H1 (cell line): ENCODE results near the gene CXCL11. TPM values are rescaled to one million over a fixed set of nuclear protein-coding genes. Genes with fewer than 3 reads are reported as not detected.
"Not testable (repeated sequence)": the region's sequence is repeated elsewhere in the genome, so short reads cannot be mapped to it uniquely, and the experiment has no call there.

Experiments
- CTCF ChIA-PET: fragments of 300-600 bp; sonication (Branson Sonifier 250); formaldehyde crosslinking; loops from one replicate; lab custom pipeline; 2021; ENCODE audit not compliant: partially characterized antibody; lab: Charles Lee
- POLR2A ChIA-PET: fragments of 300-600 bp; sonication (Branson Sonifier 250); formaldehyde crosslinking; loops from one replicate; lab custom pipeline; 2021; ENCODE audit warnings: inconsistent platforms; ENCODE audit not compliant: partially characterized antibody; lab: Charles Lee
- DNase-seq, 2 experiments: peaks; one replicate each; pipeline versions ENCODE4 v3.0.0 to v3.0.0-alpha.2; 2010 to 2022; ENCODE audit warnings: low spot score in 2 of 2, low read depth in 1 of 2, mixed read lengths in 1 of 2
- FAIRE-seq: peaks from 2 replicates; lab custom pipeline; 2011; peaks lifted over from hg19 to GRCh38; lab: Jason Lieb, UNC
- H2AFZ ChIP-seq: 2 replicates; pipeline ENCODE4 v1.8.1; 2012; ENCODE audit warnings: low read length, inconsistent platforms
- H2AK5ac ChIP-seq: 2 replicates; pipeline ENCODE4 v1.6.1; 2013; ENCODE audit warnings: low read depth, low read length
- H2BK120ac ChIP-seq: replicated peaks from 2 replicates; pipeline ENCODE3; 2013; ENCODE audit warnings: low read depth, low read length, inconsistent platforms
- H2BK12ac ChIP-seq: 2 replicates; pipeline ENCODE4 v1.6.1; 2013; ENCODE audit warnings: low read depth, low read length
- H2BK15ac ChIP-seq: 2 replicates; pipeline ENCODE4 v1.6.1; 2013; ENCODE audit warnings: low read length
- H2BK20ac ChIP-seq: 2 replicates; pipeline ENCODE4 v1.6.1; 2013; ENCODE audit warnings: low read length
- H2BK5ac ChIP-seq: 2 replicates; pipeline ENCODE4 v1.6.1; 2013; ENCODE audit warnings: low read depth, low read length
- H3K14ac ChIP-seq: 2 replicates; pipeline ENCODE4 v1.6.1; 2013; ENCODE audit warnings: inconsistent platforms; ENCODE audit not compliant: insufficient read length
- H3K18ac ChIP-seq: 2 replicates; pipeline ENCODE4 v1.6.1; 2013; ENCODE audit warnings: low read length; ENCODE audit errors: extremely low read depth
- H3K23ac ChIP-seq: 2 replicates; pipeline ENCODE4 v1.6.1; 2013; ENCODE audit warnings: inconsistent platforms; ENCODE audit not compliant: insufficient read length
- H3K23me2 ChIP-seq: 2 replicates; pipeline ENCODE4 v1.6.1; 2013; ENCODE audit warnings: low read depth, low read length
- H3K27ac ChIP-seq: 2 replicates; pipeline ENCODE4 v1.6.1; 2011; ENCODE audit warnings: low read depth, low read length, inconsistent platforms
- H3K27me3 ChIP-seq, 4 experiments: replicated peaks in 1 of 4; 1 replicate in 1 of 4; 2 replicates in 3 of 4; pipeline versions ENCODE4 v1.6.1 to v1.8.1; 2011 to 2013; ENCODE audit warnings: low read length in 3 of 4, mild to moderate bottlenecking in 3 of 4, inconsistent platforms in 2 of 4, mixed read lengths in 2 of 4, moderate library complexity in 1 of 4; ENCODE audit not compliant: control insufficient read depth in 3 of 4, insufficient read depth in 3 of 4; ENCODE audit errors: extremely low read depth in 1 of 4
- H3K36me3 ChIP-seq, 4 experiments: 2 replicates each; pipeline versions ENCODE4 v1.6.1 to v1.8.1; 2011 to 2013; ENCODE audit warnings: mild to moderate bottlenecking in 4 of 4, low read length in 3 of 4, moderate library complexity in 2 of 4, control low read depth in 1 of 4, inconsistent platforms in 1 of 4; ENCODE audit not compliant: insufficient read depth in 4 of 4, control insufficient read depth in 2 of 4
- H3K4ac ChIP-seq: replicated peaks from 2 replicates; pipeline ENCODE3; 2013; ENCODE audit warnings: low read length, low read depth, mixed read lengths, inconsistent platforms; ENCODE audit not compliant: insufficient read length
- H3K4me1 ChIP-seq, 4 experiments: replicated peaks in 1 of 4; 1 replicate in 1 of 4; 2 replicates in 3 of 4; pipeline versions ENCODE4 v1.6.1 to v1.8.1; 2011 to 2013; ENCODE audit warnings: low read length in 3 of 4, inconsistent platforms in 2 of 4, mixed read lengths in 1 of 4; ENCODE audit not compliant: insufficient read depth in 4 of 4, control insufficient read depth in 3 of 4
- H3K4me2 ChIP-seq, 2 experiments: 2 replicates each; pipeline versions ENCODE4 v1.6.1 to v1.8.1; 2011 to 2013; ENCODE audit warnings: low read depth in 2 of 2, low read length in 2 of 2, control low read depth in 1 of 2, inconsistent platforms in 1 of 2, mild to moderate bottlenecking in 1 of 2; ENCODE audit not compliant: insufficient read depth in 1 of 2
- H3K4me3 ChIP-seq, 4 experiments: fragments of 200-600, 300-600 bp in 1 of 4; sonication (generic), shearing (Covaris generic), sonication (Bioruptor Twin) in 1 of 4; 2 replicates each; pipeline versions ENCODE4 v1.5.1 to v1.8.1; 2011 to 2016; ENCODE audit warnings: low read length in 4 of 4, low read depth in 3 of 4, control low read depth in 2 of 4, inconsistent platforms in 2 of 4, mild to moderate bottlenecking in 2 of 4, mixed read lengths in 1 of 4, moderate library complexity in 1 of 4; ENCODE audit not compliant: insufficient read depth in 2 of 4; ENCODE audit errors: extremely low read depth in 1 of 4
- H3K56ac ChIP-seq: replicated peaks from 2 replicates; pipeline ENCODE3; 2013; ENCODE audit warnings: low read depth, mild to moderate bottlenecking, mixed read lengths, low read length, inconsistent platforms; ENCODE audit not compliant: insufficient read length
- H3K79me1 ChIP-seq: 2 replicates; pipeline ENCODE4 v1.6.1; 2013; ENCODE audit warnings: low read depth, low read length, control low read depth
- H3K79me2 ChIP-seq, 2 experiments: 2 replicates each; pipeline versions ENCODE4 v1.6.1 to v1.8.1; 2012 to 2013; ENCODE audit warnings: low read length in 2 of 2, mild to moderate bottlenecking in 2 of 2, inconsistent platforms in 1 of 2; ENCODE audit not compliant: insufficient read depth in 2 of 2, control insufficient read depth in 1 of 2
- H3K9ac ChIP-seq, 4 experiments: replicated peaks in 1 of 4; 1 replicate in 1 of 4; 2 replicates in 3 of 4; pipeline versions ENCODE4 v1.6.1 to v1.8.1; 2011 to 2013; ENCODE audit warnings: low read depth in 3 of 4, low read length in 3 of 4, control low read depth in 2 of 4, mild to moderate bottlenecking in 2 of 4, moderate library complexity in 2 of 4, inconsistent platforms in 1 of 4; ENCODE audit errors: extremely low read depth in 1 of 4
- H3K9me3 ChIP-seq, 2 experiments: 2 replicates each; pipeline versions ENCODE4 v1.6.1 to v1.8.1; 2012 to 2013; ENCODE audit warnings: mild to moderate bottlenecking in 2 of 2, moderate library complexity in 2 of 2, control low read depth in 1 of 2, inconsistent platforms in 1 of 2, low read depth in 1 of 2, low read length in 1 of 2, mixed read lengths in 1 of 2; ENCODE audit not compliant: insufficient read depth in 2 of 2
- H4K20me1 ChIP-seq, 2 experiments: replicated peaks in 1 of 2; 2 replicates each; pipeline versions ENCODE3 to v1.8.1; 2011 to 2013; ENCODE audit warnings: inconsistent platforms in 2 of 2, low read length in 2 of 2, mild to moderate bottlenecking in 1 of 2; ENCODE audit not compliant: insufficient read depth in 2 of 2, control insufficient read depth in 1 of 2
- H4K5ac ChIP-seq: 2 replicates; pipeline ENCODE4 v1.6.1; 2013; ENCODE audit warnings: low read length, low read depth, mixed read lengths, inconsistent platforms; ENCODE audit not compliant: insufficient read length
- H4K8ac ChIP-seq: 2 replicates; pipeline ENCODE4 v1.8.0; 2013; ENCODE audit warnings: mild to moderate bottlenecking, moderate library complexity, low read length, inconsistent platforms; ENCODE audit not compliant: insufficient read depth; ENCODE audit errors: extremely low read depth
- H4K91ac ChIP-seq: replicated peaks from 2 replicates; pipeline ENCODE3; 2013; ENCODE audit warnings: low read length, mixed read lengths, inconsistent platforms; ENCODE audit not compliant: insufficient read length
- WGBS, 2 experiments: shearing (Covaris generic) in 1 of 2; methylation state at CpG; one replicate each; pipeline versions ENCODE4 v1.1.6 to v1.1.7; 2013 to 2015; ENCODE audit warnings: low lambda C conversion rate in 2 of 2, mixed read lengths in 2 of 2, inconsistent platforms in 1 of 2, low coverage in 1 of 2, missing lambda C conversion rate in 1 of 2; ENCODE audit not compliant: insufficient replicate concordance in 2 of 2, insufficient coverage in 1 of 2, insufficient read length in 1 of 2; ENCODE audit errors: extremely low coverage in 1 of 2, missing lambda C conversion rate in 1 of 2; 5-methylcytosine and 5-hydroxymethylcytosine counted together
- polyA plus RNA-seq, 7 experiments: library from polyadenylated mRNA; depleted of rRNA in 3 of 7; stranded (reverse) in 5 of 7; unstranded in 2 of 7; fragments of >200 nt in 5 of 7; fragments of 200-250 nt in 2 of 7; gene quantifications; 1 replicate in 5 of 7; 2 replicates in 1 of 7; 4 replicates in 1 of 7; pipeline versions ENCODE4 v1.2.1 to v1.2.3, GENCODE V29; 2011 to 2013; ENCODE audit warnings: missing spikeins in 2 of 7, mixed read lengths in 2 of 7
- total RNA-seq: library from RNA; stranded (reverse); fragmentation: NEBNext Ultra II Directional; extraction: Animal tissue kit (Norgen Biotek cat#: 25700); gene quantifications from 2 replicates; pipeline ENCODE4 v1.2.1, GENCODE V29; 2021

The CXCL11 gene
- total and polyA plus RNA-seq, 2 of the 8 experiments (the other 6 are each of a cell fraction or from before 2014, with no cell fraction given) = 0.18 TPM; not detected in 1

DNA sequence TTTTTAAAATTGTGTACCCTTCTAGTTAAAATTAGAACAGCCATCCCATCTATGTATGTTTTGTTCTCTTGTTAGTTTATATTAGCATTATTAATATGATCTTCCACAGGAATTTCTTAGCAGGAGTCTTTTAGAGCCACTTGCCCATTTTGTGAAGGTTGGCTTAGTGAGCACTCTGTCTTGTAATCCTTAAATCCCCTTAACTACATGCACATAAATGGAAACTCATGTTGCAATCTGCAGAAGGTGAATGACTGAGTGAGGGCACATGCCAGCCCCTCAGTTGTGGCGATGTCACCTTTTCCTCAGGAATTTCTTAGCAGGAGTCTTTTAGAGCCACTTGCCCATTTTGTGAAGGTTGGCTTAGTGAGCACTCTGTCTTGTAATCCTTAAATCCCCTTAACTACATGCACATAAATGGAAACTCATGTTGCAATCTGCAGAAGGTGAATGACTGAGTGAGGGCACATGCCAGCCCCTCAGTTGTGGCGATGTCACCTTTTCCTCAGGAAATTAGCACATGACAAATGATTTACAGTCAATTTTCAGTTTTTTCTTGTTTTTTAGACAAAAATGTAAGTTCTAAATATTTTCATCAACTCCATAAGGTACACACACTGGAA, 37.2 kb downstream of the CXCL11 start:
- 94% methylated on average over 2 of the region's 2 CpGs; no CpG with 5 or more reads in 1 of the 2 experiments for WGBS, 2 experiments

More for the DNA sequence above, 37.2 kb downstream of the CXCL11 start:
- H4K8ac ChIP-seq, H3K14ac ChIP-seq, H3K18ac ChIP-seq, H3K4me3 ChIP-seq, H3K4ac ChIP-seq, H2BK15ac ChIP-seq, H2AFZ ChIP-seq, H3K36me3 ChIP-seq, H2BK5ac ChIP-seq, H3K23me2 ChIP-seq, H3K4me2 ChIP-seq, H3K9me3 ChIP-seq, H4K20me1 ChIP-seq, H2BK120ac ChIP-seq, H4K91ac ChIP-seq, H2AK5ac ChIP-seq, H3K79me2 ChIP-seq, H3K27me3 ChIP-seq, H3K4me1 ChIP-seq, H2BK20ac ChIP-seq, H3K27ac ChIP-seq, DNase-seq, H3K23ac ChIP-seq, H2BK12ac ChIP-seq, H3K9ac ChIP-seq, POLR2A ChIA-PET, H3K79me1 ChIP-seq, H3K56ac ChIP-seq, H4K5ac ChIP-seq: not testable (repeated sequence)
- CTCF ChIA-PET = interaction anchor here (1.5 to 2.8 kb wide), 2 partner anchors 68 to 86 kb away, joined by 3 to 13 read pairs; no protein-coding TSS in a partner anchor
- peak; percentile 52 for FAIRE-seq
